ENCODE measurements around the gene PGRMC1.
"Not testable (repeated sequence)": the region's sequence is repeated elsewhere in the genome, so short reads cannot be mapped to it uniquely, and the experiment has no call there.

The PGRMC1 gene

GRCh38 chrX:119249891-119250290 is 13.8 kb downstream of the PGRMC1 start:
- H3K36me3 Mint-ChIP-seq (ENCODE audit: low read depth): peaks cover 30% of the 10 kb centered on the region
- TF ChIP-seq, protein P1, sequence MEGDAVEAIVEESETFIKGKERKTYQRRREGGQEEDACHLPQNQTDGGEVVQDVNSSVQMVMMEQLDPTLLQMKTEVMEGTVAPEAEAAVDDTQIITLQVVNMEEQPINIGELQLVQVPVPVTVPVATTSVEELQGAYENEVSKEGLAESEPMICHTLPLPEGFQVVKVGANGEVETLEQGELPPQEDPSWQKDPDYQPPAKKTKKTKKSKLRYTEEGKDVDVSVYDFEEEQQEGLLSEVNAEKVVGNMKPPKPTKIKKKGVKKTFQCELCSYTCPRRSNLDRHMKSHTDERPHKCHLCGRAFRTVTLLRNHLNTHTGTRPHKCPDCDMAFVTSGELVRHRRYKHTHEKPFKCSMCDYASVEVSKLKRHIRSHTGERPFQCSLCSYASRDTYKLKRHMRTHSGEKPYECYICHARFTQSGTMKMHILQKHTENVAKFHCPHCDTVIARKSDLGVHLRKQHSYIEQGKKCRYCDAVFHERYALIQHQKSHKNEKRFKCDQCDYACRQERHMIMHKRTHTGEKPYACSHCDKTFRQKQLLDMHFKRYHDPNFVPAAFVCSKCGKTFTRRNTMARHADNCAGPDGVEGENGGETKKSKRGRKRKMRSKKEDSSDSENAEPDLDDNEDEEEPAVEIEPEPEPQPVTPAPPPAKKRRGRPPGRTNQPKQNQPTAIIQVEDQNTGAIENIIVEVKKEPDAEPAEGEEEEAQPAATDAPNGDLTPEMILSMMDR (IDR thresholded peaks at IDR 0.05; ENCODE audit: unreplicated experiment in 3 of 3): no peak
- peaks cover 4% of the 10 kb centered on the region for H3K9me3 Mint-ChIP-seq
- no peaks in the 10 kb centered on the region for H3K4me1 Mint-ChIP-seq
- H3K27ac Mint-ChIP-seq: no peak overlapping the region
- H3K4me3 Mint-ChIP-seq: no peak overlapping the region
- H3K27me3 Mint-ChIP-seq (ENCODE audit: low read depth): no peaks in the 10 kb centered on the region

- TF ChIP-seq, protein P1 (IDR thresholded peaks at IDR 0.05; ENCODE audit: unreplicated experiment in 3 of 3): no peak
- H3K36me3 Mint-ChIP-seq (ENCODE audit: low read depth): peaks cover 18% of the 10 kb centered on the region
- H3K4me3 Mint-ChIP-seq: no peak overlapping the region
- no peaks in the 10 kb centered on the region for H3K27me3 Mint-ChIP-seq (ENCODE audit: low read depth)
- H3K27ac Mint-ChIP-seq: no peak overlapping the region
- H3K4me1 Mint-ChIP-seq: no peaks in the 10 kb centered on the region
- H3K9me3 Mint-ChIP-seq: peaks cover 5% of the 10 kb centered on the region
These were observed 15.3 kb downstream of the PGRMC1 start for GRCh38 chrX:119251386-119251785.

DNA sequence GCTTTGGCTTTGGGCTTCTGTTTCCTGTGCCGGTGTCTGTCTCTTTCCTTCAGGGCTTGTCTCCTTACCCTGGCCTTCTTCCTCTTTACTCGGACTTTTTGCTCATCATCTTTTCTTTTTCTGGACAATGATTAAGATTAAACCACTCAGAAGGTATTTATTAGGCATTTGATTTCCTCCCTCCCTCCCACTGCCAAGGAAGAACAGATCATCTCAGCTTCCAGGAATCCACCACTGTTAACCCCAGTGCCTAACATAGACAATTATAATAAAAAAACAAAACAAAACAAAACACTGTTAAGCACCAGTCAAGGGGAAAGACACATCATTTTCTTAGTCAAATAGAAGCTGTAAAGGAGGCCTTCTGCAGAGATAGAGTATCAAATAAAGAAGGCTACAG is 16.6 kb downstream of the PGRMC1 start:
- Mint-ChIP-seq H3K36me3 (ENCODE audit: low read depth) (peaks cover 18% of the 10 kb centered on the region), H3K4me3 (no peak overlapping the region), H3K27ac (no peak overlapping the region), H3K27me3 (ENCODE audit: low read depth) (no peaks in the 10 kb centered on the region), H3K9me3 (peaks cover 5% of the 10 kb centered on the region), H3K4me1 (no peaks in the 10 kb centered on the region)
- TF ChIP-seq, protein P1 (IDR thresholded peaks at IDR 0.05; ENCODE audit: unreplicated experiment in 3 of 3): no peak

GRCh38 chrX:119266364-119266995 is 30.4 kb downstream of the PGRMC1 start:
- Mint-ChIP-seq H3K27ac (no peak overlapping the region), H3K36me3 (ENCODE audit: low read depth) (no peaks in the 10 kb centered on the region), H3K4me3 (no peak overlapping the region), H3K27me3 (ENCODE audit: low read depth) (no peaks in the 10 kb centered on the region), H3K9me3 (peaks cover 5% of the 10 kb centered on the region), H3K4me1 (no peaks in the 10 kb centered on the region)
- TF ChIP-seq, protein P1 (IDR thresholded peaks at IDR 0.05; ENCODE audit: unreplicated experiment in 3 of 3): peak; percentile 43 to 55 (median 54)

GRCh38 chrX:119267115-119267514 is 31.0 kb downstream of the PGRMC1 start:
- not testable (repeated sequence) for H3K27me3 Mint-ChIP-seq (ENCODE audit: low read depth); H3K4me1 Mint-ChIP-seq; H3K27ac Mint-ChIP-seq; H3K36me3 Mint-ChIP-seq (ENCODE audit: low read depth); H3K4me3 Mint-ChIP-seq
- H3K9me3 Mint-ChIP-seq: peaks cover 11% of the 10 kb centered on the region

DNA sequence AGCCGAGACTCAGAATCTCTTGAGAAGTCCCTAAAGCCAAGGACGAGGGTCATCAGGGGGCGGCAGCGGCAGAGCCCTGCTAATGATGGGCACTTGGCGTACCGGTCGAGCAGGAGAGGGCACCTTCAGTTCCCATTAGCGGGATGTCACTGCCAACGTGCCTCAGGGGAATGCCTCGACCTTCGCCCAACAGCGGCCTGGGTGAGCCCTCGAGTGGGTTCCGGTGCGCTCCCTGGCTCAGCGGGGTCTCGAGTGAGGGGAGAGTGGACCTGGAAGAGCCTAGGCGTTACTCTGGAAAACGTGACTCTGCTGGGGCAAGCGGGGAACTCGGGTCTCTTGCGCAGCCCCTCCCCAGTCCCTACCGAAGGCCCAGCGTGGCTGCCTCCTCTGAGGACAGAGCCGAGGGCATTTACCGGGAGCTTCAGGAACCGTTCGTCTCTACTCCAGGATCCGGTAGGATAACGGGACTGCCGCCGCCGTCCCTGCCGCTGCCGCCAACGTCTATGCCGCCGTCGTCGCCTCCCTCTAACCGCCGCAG is 36.9 kb downstream of the PGRMC1 start:
- TF ChIP-seq, protein P1 (IDR thresholded peaks at IDR 0.05; ENCODE audit: unreplicated experiment in 3 of 3): no peak
- peaks cover 23% of the 10 kb centered on the region for H3K9me3 Mint-ChIP-seq
- no peak overlapping the region for H3K27ac Mint-ChIP-seq
- no peak overlapping the region for H3K4me3 Mint-ChIP-seq
- no peaks in the 10 kb centered on the region for H3K4me1 Mint-ChIP-seq
- H3K27me3 Mint-ChIP-seq (ENCODE audit: low read depth): no peaks in the 10 kb centered on the region
- no peaks in the 10 kb centered on the region for H3K36me3 Mint-ChIP-seq (ENCODE audit: low read depth)
